Activated B cell treated with CpG ODN at 0.5 μM for 24 hours (primary cell): ENCODE results near the gene FADS6. TPM values are rescaled to one million over a fixed set of nuclear protein-coding genes. Genes with fewer than 3 reads are reported as not detected.

Experiments
- ATAC-seq: fragments of 200-7000 bp; cut with Tn5 transposase; one replicate; pipeline ENCODE4 v1.10.0; 2021; ENCODE audit warnings: low read depth, mild to moderate bottlenecking, moderate library complexity
- CTCF ChIA-PET: fragments of 350-600 bp; sonication (Branson Sonifier 250); formaldehyde crosslinking; loops from one replicate; lab custom pipeline; 2021; ENCODE audit warnings: antibody characterized with exemption; lab: Charles Lee
- POLR2A ChIA-PET: fragments of 350-600 bp; sonication (Branson Sonifier 250); formaldehyde crosslinking; loops from one replicate; lab custom pipeline; 2021; ENCODE audit warnings: antibody characterized with exemption; lab: Charles Lee
- DNase-seq: peaks from one replicate; pipeline ENCODE4 v3.0.0; 2022
- H3K27ac Mint-ChIP-seq: one replicate; pipeline ENCODE4 v1.8.0; 2020; ENCODE audit warnings: mixed read lengths
- H3K27me3 Mint-ChIP-seq: one replicate; pipeline ENCODE4 v1.8.0; 2021; ENCODE audit warnings: mixed read lengths
- H3K36me3 Mint-ChIP-seq: one replicate; pipeline ENCODE4 v1.8.0; 2021; ENCODE audit warnings: low read depth, mixed read lengths
- H3K4me1 Mint-ChIP-seq: one replicate; pipeline ENCODE4 v1.8.0; 2021; ENCODE audit warnings: mixed read lengths
- H3K4me3 Mint-ChIP-seq: one replicate; pipeline ENCODE4 v1.8.0; 2020; ENCODE audit warnings: mild to moderate bottlenecking, mixed read lengths
- H3K9me3 Mint-ChIP-seq: one replicate; pipeline ENCODE4 v1.8.0; 2020; ENCODE audit warnings: mixed read lengths
- intact Hi-C: fragments of 100-400 bp; cut with micrococcal nuclease; formaldehyde crosslinking; loops from one replicate; pipeline ENCODE4 v1.15.1; 2024
- total RNA-seq: library from RNA; stranded (reverse); gene quantifications from 2 replicates; pipeline ENCODE4 v1.2.3, GENCODE V29; 2022
- TF ChIP-seq, protein P1 (sequence below): fragments of 200-600 bp; IDR thresholded peaks from one replicate; pipeline ENCODE4 v1.8.0; 2022; ENCODE audit warnings: antibody characterized with exemption, mild to moderate bottlenecking

The FADS6 gene
- total RNA-seq, 1 donor from 2014 or later: not detected

DNA sequence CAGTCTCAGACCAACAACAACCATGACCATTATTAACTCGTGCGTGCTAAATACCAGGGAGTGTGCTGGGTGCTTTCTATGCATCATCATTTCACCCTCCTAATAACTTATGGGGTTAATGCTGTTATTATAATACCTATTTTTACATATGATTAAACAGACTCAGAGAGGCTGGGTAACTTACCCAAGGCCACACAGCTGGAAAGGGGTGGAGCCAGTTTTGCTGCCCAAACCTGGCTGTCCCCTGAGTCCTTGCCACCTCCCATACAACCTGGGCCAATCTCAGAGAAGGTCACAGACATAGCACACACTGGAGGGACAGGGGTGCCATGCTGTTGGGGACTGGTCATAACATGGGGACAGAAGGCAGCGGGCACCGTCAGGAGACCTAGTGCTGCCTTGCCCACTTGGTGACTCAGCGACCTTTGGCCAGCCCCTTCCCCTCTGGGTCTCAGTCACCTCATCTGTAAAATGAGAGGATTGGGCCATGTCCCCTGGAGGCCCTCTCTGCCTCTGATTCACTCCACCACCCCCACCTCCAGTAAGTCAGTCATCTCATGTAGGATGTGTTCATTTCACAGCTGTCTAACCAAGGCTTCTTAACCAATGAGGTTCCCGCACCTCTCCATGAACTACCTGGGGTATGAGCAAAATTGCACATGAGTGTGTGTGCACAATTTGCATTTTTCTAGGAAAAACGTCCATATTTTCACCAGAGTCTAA is 11.4 kb upstream of the FADS6 start:
- no peak overlapping the region for H3K27ac Mint-ChIP-seq
- POLR2A ChIA-PET: no interaction called here
- no peaks in the 10 kb centered on the region for H3K36me3 Mint-ChIP-seq
- no peak for DNase-seq
- no peak for ATAC-seq
- peaks cover 35% of the 10 kb centered on the region for H3K27me3 Mint-ChIP-seq
- intact Hi-C loops: loop anchor here (5.0 kb wide), 1 partner anchor 32 kb away; the partner anchor contains the start of gene OTOP3
- CTCF ChIA-PET: no interaction called here
- TF ChIP-seq, protein P1, sequence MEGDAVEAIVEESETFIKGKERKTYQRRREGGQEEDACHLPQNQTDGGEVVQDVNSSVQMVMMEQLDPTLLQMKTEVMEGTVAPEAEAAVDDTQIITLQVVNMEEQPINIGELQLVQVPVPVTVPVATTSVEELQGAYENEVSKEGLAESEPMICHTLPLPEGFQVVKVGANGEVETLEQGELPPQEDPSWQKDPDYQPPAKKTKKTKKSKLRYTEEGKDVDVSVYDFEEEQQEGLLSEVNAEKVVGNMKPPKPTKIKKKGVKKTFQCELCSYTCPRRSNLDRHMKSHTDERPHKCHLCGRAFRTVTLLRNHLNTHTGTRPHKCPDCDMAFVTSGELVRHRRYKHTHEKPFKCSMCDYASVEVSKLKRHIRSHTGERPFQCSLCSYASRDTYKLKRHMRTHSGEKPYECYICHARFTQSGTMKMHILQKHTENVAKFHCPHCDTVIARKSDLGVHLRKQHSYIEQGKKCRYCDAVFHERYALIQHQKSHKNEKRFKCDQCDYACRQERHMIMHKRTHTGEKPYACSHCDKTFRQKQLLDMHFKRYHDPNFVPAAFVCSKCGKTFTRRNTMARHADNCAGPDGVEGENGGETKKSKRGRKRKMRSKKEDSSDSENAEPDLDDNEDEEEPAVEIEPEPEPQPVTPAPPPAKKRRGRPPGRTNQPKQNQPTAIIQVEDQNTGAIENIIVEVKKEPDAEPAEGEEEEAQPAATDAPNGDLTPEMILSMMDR: no peak
- no peak overlapping the region for H3K4me3 Mint-ChIP-seq
- no peaks in the 10 kb centered on the region for H3K4me1 Mint-ChIP-seq
- H3K9me3 Mint-ChIP-seq: no peaks in the 10 kb centered on the region

DNA sequence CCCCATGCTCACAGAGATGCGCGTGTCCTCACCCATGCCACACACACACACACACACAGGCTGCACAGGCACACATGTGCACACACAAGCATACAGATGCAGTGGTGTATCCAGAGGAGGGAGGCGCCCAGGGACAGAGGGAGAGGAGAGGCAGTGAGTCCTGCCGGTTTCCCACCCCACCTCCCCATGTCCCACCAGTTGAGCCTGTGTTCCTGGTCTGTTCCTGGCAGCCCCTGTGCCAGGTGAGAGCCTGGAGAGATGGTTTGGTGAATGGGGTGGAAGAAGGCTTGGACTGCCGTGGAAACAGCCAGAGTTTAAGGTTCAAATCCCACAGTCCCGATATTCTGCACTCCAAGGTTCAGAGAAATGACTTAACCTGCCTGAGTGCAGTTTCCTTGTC is 10.2 kb upstream of the FADS6 start:
- POLR2A ChIA-PET: no interaction called here
- Mint-ChIP-seq H3K27me3 (peaks cover 40% of the 10 kb centered on the region), H3K9me3 (no peaks in the 10 kb centered on the region), H3K4me1 (no peaks in the 10 kb centered on the region), H3K27ac (no peak overlapping the region), H3K36me3 (no peaks in the 10 kb centered on the region), H3K4me3 (no peak overlapping the region)
- intact Hi-C loops: loop anchor here (5.0 kb wide), 1 partner anchor 34 kb away; the partner anchor contains the start of gene OTOP3
- DNase-seq (no peak), ATAC-seq (no peak)
- CTCF ChIA-PET: no interaction called here
- TF ChIP-seq, protein P1: no peak

DNA sequence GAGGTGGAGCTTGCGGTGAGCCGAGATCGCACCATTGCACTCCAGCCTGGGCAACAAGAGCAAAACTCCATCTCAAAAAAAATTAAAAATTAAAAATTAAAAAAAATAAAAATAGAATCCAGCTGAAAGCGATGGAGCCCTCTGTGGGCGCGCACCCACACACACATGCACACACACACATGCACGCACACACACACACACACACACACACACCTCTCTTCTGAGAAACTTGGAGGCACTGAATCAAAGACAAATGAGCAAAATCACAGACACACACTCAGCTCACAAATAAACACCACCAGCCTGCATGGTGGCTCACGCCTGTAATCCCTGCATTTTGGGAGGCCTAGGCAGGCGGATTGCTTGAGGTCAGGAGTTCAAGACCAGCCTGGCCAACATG is 9.6 kb upstream of the FADS6 start:
- ChIA-PET CTCF (no interaction called here), POLR2A (no interaction called here)
- TF ChIP-seq, protein P1: no peak
- ATAC-seq (no peak), DNase-seq (no peak)
- H3K36me3 Mint-ChIP-seq: no peaks in the 10 kb centered on the region
- intact Hi-C loops: loop anchor here (5.0 kb wide), 1 partner anchor 34 kb away; the partner anchor contains the start of gene OTOP3
- H3K27me3 Mint-ChIP-seq: peaks cover 40% of the 10 kb centered on the region
- H3K4me3 Mint-ChIP-seq: no peak overlapping the region
- no peaks in the 10 kb centered on the region for H3K4me1 Mint-ChIP-seq
- H3K27ac Mint-ChIP-seq: no peak overlapping the region
- no peaks in the 10 kb centered on the region for H3K9me3 Mint-ChIP-seq

DNA sequence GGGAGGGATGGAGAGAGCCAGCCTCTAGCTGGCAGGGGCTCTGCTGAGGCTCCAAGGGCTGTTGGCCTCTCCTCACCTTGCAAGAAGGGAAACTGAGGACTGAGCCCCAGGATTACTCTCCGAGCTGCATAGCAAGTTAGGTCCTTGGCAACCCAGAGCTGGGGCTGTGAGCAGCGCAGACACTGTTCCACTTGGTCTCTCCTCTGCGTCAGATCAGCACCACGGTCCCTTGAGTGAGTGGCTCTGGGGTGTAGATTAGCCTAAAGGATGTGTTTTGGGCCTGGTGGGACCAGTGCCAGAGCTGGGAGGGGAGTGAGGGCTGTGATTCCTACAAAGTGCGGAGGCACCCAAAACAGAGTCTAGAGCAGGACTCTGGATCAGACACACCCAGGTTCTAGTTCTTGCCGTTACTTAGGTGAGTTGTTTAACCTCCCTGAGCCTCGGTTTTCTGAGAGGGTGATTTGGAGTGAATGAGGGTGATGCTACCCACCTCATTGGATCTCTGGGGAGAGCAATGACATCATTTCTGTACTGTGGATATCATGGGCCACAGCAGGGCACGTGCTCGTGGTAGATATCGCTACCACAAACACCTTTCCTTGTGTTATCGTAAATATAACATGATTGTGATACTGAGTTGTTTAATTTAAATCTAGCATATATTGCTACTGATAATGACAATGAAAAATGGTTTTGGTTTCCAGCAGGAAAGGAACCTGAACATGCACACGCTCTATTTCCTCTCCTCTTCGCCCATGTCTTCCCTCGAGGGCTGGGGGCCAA is 8.1 kb upstream of the FADS6 start:
- POLR2A ChIA-PET: no interaction called here
- intact Hi-C loops: loop anchor here (5.0 kb wide), 1 partner anchor 36 kb away; the partner anchor contains the start of gene OTOP3
- no peaks in the 10 kb centered on the region for H3K9me3 Mint-ChIP-seq
- no peaks in the 10 kb centered on the region for H3K4me1 Mint-ChIP-seq
- DNase-seq (no peak), ATAC-seq (no peak)
- CTCF ChIA-PET: no interaction called here
- H3K4me3 Mint-ChIP-seq: no peak overlapping the region
- H3K27ac Mint-ChIP-seq: no peak overlapping the region
- TF ChIP-seq, protein P1: no peak
- no peaks in the 10 kb centered on the region for H3K36me3 Mint-ChIP-seq
- H3K27me3 Mint-ChIP-seq: peaks cover 39% of the 10 kb centered on the region

DNA sequence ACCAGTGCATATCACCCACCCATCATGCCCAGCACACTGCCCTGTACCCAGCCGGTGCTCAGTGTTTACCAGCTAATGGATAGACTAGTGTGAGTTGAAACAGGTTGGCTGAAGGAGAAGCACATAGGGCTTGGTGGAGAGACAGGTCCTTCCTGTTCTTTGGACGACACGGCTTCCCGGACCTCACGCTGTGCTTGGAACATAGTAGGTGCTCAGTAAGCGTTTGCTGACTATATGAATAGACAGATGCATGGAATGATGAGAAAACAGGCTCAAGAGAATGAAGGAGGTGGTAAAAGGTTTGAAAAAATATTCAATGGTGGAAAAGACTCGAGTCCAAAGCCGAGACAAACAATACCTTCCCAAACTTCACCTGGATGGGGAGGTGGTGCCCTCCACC is 6.8 kb upstream of the FADS6 start:
- Mint-ChIP-seq H3K27ac (no peak overlapping the region), H3K27me3 (peaks cover 37% of the 10 kb centered on the region)
- no peak for DNase-seq

More for the DNA sequence above, 6.8 kb upstream of the FADS6 start:
- intact Hi-C loops: loop anchor here (5.0 kb wide), 1 partner anchor 37 kb away; the partner anchor contains the start of gene OTOP3
- Mint-ChIP-seq H3K4me1 (no peaks in the 10 kb centered on the region), H3K36me3 (no peaks in the 10 kb centered on the region), H3K4me3 (no peak overlapping the region), H3K9me3 (no peaks in the 10 kb centered on the region)
- TF ChIP-seq, protein P1: no peak
- CTCF ChIA-PET: no interaction called here
- POLR2A ChIA-PET: no interaction called here
- ATAC-seq: no peak
